Measurements from ENCODE around the gene RGMA. TPM values are rescaled to one million over a fixed set of nuclear protein-coding genes. Genes with fewer than 3 reads are reported as not detected.
A peak's percentile ranks its signal among the peaks of the same experiment; 100 is the strongest.

The RGMA gene
- total RNA-seq, 6 experiments from 2014 or later = 0.06 to 0.32 (median 0.25) TPM; not detected in 2

GRCh38 chr15:92997821-92998220 is 91.2 kb downstream of the RGMA start:
- H3K4me3 ChIP-seq = no peak overlapping the region
- intact Hi-C loops (cut with DNase I) = loop anchor here in 1 of 2 donors (10.0 kb wide), 1 partner anchor 53 kb away; no protein-coding TSS in a partner anchor
- whole genome bisulfite sequencing (ENCODE audit: insufficient coverage, low coverage, low lambda C conversion rate, missing lambda C conversion rate) = 100% methylated on average over 4 of the region's 6 CpGs

GRCh38 chr15:92992720-92993119 is 96.3 kb downstream of the RGMA start:
- no peaks in the 10 kb centered on the region for H3K9me3 ChIP-seq
- DNase-seq (no peak), ATAC-seq (no peak)
- H3K27me3 ChIP-seq = no peaks in the 10 kb centered on the region
- peaks cover 0 to 98% (median 47%) of the 10 kb centered on the region in 4 donors for H3K36me3 ChIP-seq
- H3K4me1 ChIP-seq = no peaks in the 10 kb centered on the region
- TF ChIP-seq POLR2A (IDR thresholded peaks at IDR 0.05) (no peak), CTCF (IDR thresholded peaks at IDR 0.05) (no peak)
- intact Hi-C loops (cut with DNase I) = loop anchor here in 1 of 2 donors (10.0 kb wide), 1 partner anchor 48 kb away; no protein-coding TSS in a partner anchor
- WGBS (ENCODE audit: insufficient coverage, low coverage, low lambda C conversion rate, missing lambda C conversion rate) = 94% methylated on average over 8 of the region's 9 CpGs
- H3K27ac ChIP-seq = no peak overlapping the region
- no peak overlapping the region for H3K4me3 ChIP-seq

More at GRCh38 chr15:92997821-92998220, 91.2 kb downstream of the RGMA start:
- no peaks in the 10 kb centered on the region for H3K4me1 ChIP-seq
- no peak for TF ChIP-seq POLR2A (IDR thresholded peaks at IDR 0.05)
- TF ChIP-seq CTCF (IDR thresholded peaks at IDR 0.05) = no peak
- H3K9me3 ChIP-seq = no peaks in the 10 kb centered on the region
- peaks cover 10 to 100% (median 57%) of the 10 kb centered on the region in 4 donors for H3K36me3 ChIP-seq
- H3K27me3 ChIP-seq = no peaks in the 10 kb centered on the region
- ATAC-seq (no peak), DNase-seq (no peak)
- H3K27ac ChIP-seq = no peak overlapping the region

- Histone ChIP-seq H3K36me3 (peaks cover 0 to 98% (median 44%) of the 10 kb centered on the region in 4 donors), H3K9me3 (no peaks in the 10 kb centered on the region), H3K27ac (no peak overlapping the region), H3K27me3 (no peaks in the 10 kb centered on the region), H3K4me3 (no peak overlapping the region), H3K4me1 (no peaks in the 10 kb centered on the region)
- DNase-seq (no peak), ATAC-seq (no peak)
- intact Hi-C loops (cut with DNase I) = loop anchor here in 1 of 2 donors (10.0 kb wide), 1 partner anchor 45 kb away; no protein-coding TSS in a partner anchor
- 91% methylated on average over 2 of the region's 2 CpGs for WGBS (ENCODE audit: insufficient coverage, low coverage, low lambda C conversion rate, missing lambda C conversion rate)
- TF ChIP-seq POLR2A (IDR thresholded peaks at IDR 0.05) = no peak
- no peak for TF ChIP-seq CTCF (IDR thresholded peaks at IDR 0.05)
Observed at GRCh38 chr15:92990031-92990430, 99.0 kb downstream of the RGMA start.

GRCh38 chr15:92989470-92989869 is 99.5 kb downstream of the RGMA start:
- Histone ChIP-seq H3K27ac (no peak overlapping the region), H3K4me1 (no peaks in the 10 kb centered on the region), H3K4me3 (no peak overlapping the region), H3K36me3 (peaks cover 0 to 98% (median 46%) of the 10 kb centered on the region in 4 donors), H3K27me3 (no peaks in the 10 kb centered on the region), H3K9me3 (no peaks in the 10 kb centered on the region)
- DNase-seq (no peak), ATAC-seq (peak; percentile 19 to 47 (median 42))
- 58% methylated on average over 1 of the region's 2 CpGs for WGBS (ENCODE audit: insufficient coverage, low coverage, low lambda C conversion rate, missing lambda C conversion rate)
- intact Hi-C loops (cut with DNase I) = no loop called here
- TF ChIP-seq CTCF (IDR thresholded peaks at IDR 0.05) = no peak
- no peak for TF ChIP-seq POLR2A (IDR thresholded peaks at IDR 0.05)

Other genes starting within 250 kb of the RGMA start
- gene CHD2, start 188.9 kb downstream of the RGMA start, total RNA-seq = 10 to 100 TPM; 41.4 to 65.0 (median 56.6) TPM

Measured in right lobe of liver (tissue), 6 donors.